BJ (cell line): ENCODE results near the gene TKT. TPM values are rescaled to one million over a fixed set of nuclear protein-coding genes. Genes with fewer than 3 reads are reported as not detected.

ENCODE experiments used
- CTCF ChIA-PET: fragments of 350-600 bp; formaldehyde crosslinking; extraction: SDS; loops from one replicate; lab custom pipeline; 2021; ENCODE audit warnings: antibody characterized with exemption, inconsistent platforms; lab: Yijun Ruan, JAX
- POLR2A ChIA-PET: fragments of 300-600 bp; sonication (Branson Sonifier 250); formaldehyde crosslinking; extraction: SDS; loops from one replicate; lab custom pipeline; 2021; ENCODE audit warnings: antibody characterized with exemption; lab: Charles Lee
- DNase-seq: peaks from one replicate; pipeline ENCODE4 v3.0.0-alpha.2; 2011; ENCODE audit warnings: low read depth
- H3K27me3 ChIP-seq: 2 replicates; pipeline ENCODE4 v1.6.0; 2011; ENCODE audit warnings: low read length; ENCODE audit not compliant: control insufficient read depth, insufficient read depth
- H3K36me3 ChIP-seq: 2 replicates; pipeline ENCODE4 v1.5.1; 2011; ENCODE audit warnings: low read length; ENCODE audit not compliant: control insufficient read depth, insufficient read depth
- H3K4me3 ChIP-seq: 2 replicates; pipeline ENCODE4 v1.5.1; 2011; ENCODE audit warnings: low read depth, mild to moderate bottlenecking, control low read depth, low read length
- CTCF ChIP-seq: IDR thresholded peaks from 2 replicates; pipeline ENCODE4 v1.5.1; 2011; ENCODE audit warnings: low read depth, mild to moderate bottlenecking, control low read depth, inconsistent platforms, low read length, moderate library complexity; ENCODE audit not compliant: insufficient read depth
- polyA plus RNA-seq: library from polyadenylated mRNA; depleted of rRNA; stranded (reverse); fragments of >200 nt; gene quantifications from 2 replicates; pipeline ENCODE4 v1.2.3, GENCODE V29; 2011

TKT gene
- polyA plus RNA-seq, 1 experiment, result 305 TPM

GRCh38 chr3:53182764-53183355, 73.0 kb downstream of the TKT start:
- peaks cover 34% of the 10 kb centered on the region for H3K36me3 ChIP-seq
- CTCF ChIA-PET, result interaction anchor here (0.9 to 4.5 kb wide), 2 partner anchors 9 to 13 kb away, joined by 4 to 20 read pairs; no protein-coding TSS in a partner anchor
- no peaks in the 10 kb centered on the region for H3K27me3 ChIP-seq
- no peak overlapping the region for H3K4me3 ChIP-seq
- no peak for TF ChIP-seq CTCF
- POLR2A ChIA-PET, result no interaction called here
- no peak for DNase-seq

GRCh38 chr3:53181528-53181927, 74.3 kb downstream of the TKT start:
- DNase-seq, result no peak
- no peak overlapping the region for H3K4me3 ChIP-seq
- H3K36me3 ChIP-seq, result peaks cover 33% of the 10 kb centered on the region
- no peaks in the 10 kb centered on the region for H3K27me3 ChIP-seq
- ChIA-PET POLR2A (no interaction called here), CTCF (interaction anchor here (0.6 to 1.4 kb wide), 3 partner anchors 15 to 50 kb away, joined by 3 to 5 read pairs (median 4); no protein-coding TSS in a partner anchor)
- no peak for TF ChIP-seq CTCF

- CTCF ChIA-PET, result interaction anchor here (1.4 kb wide), 1 partner anchor 15 kb away, joined by 5 read pairs; no protein-coding TSS in a partner anchor
- no peaks in the 10 kb centered on the region for H3K27me3 ChIP-seq
- POLR2A ChIA-PET, result no interaction called here
- H3K4me3 ChIP-seq, result no peak overlapping the region
- no peak for DNase-seq
- no peak for TF ChIP-seq CTCF
- peaks cover 29% of the 10 kb centered on the region for H3K36me3 ChIP-seq
Measured at GRCh38 chr3:53181024-53181371, 74.8 kb downstream of the TKT start.

GRCh38 chr3:53180305-53181023, 75.4 kb downstream of the TKT start:
- peaks cover 29% of the 10 kb centered on the region for H3K36me3 ChIP-seq
- DNase-seq, result no peak
- H3K27me3 ChIP-seq, result no peaks in the 10 kb centered on the region
- no peak for TF ChIP-seq CTCF
- ChIA-PET CTCF (interaction anchor here (1.3 to 1.4 kb wide), 2 partner anchors 16 to 66 kb away, joined by 3 to 5 read pairs; no protein-coding TSS in a partner anchor), POLR2A (no interaction called here)
- no peak overlapping the region for H3K4me3 ChIP-seq

GRCh38 chr3:53179580-53179979, 76.2 kb downstream of the TKT start:
- no peak overlapping the region for H3K4me3 ChIP-seq
- POLR2A ChIA-PET, result no interaction called here
- H3K27me3 ChIP-seq, result no peaks in the 10 kb centered on the region
- CTCF ChIA-PET, result interaction anchor here (1.3 to 2.7 kb wide), 2 partner anchors 16 to 65 kb away, joined by 3 to 13 read pairs; no protein-coding TSS in a partner anchor
- TF ChIP-seq CTCF, result no peak
- peaks cover 28% of the 10 kb centered on the region for H3K36me3 ChIP-seq
- no peak for DNase-seq
